NK-92 treated with Interleukin-12 subunit alpha and Interleukin-12 subunit beta, amount 100 ng/mL, for 24 hours (cell line): ENCODE data around the gene ADGRL1.
"Not testable (repeated sequence)": the region's sequence is repeated elsewhere in the genome, so short reads cannot be mapped to it uniquely, and the experiment has no call there.

Source experiments
- DNase-seq: peaks from one replicate; lab custom pipeline; 2025; lab: John Stamatoyannopoulos, UW

The ADGRL1 gene

DNA sequence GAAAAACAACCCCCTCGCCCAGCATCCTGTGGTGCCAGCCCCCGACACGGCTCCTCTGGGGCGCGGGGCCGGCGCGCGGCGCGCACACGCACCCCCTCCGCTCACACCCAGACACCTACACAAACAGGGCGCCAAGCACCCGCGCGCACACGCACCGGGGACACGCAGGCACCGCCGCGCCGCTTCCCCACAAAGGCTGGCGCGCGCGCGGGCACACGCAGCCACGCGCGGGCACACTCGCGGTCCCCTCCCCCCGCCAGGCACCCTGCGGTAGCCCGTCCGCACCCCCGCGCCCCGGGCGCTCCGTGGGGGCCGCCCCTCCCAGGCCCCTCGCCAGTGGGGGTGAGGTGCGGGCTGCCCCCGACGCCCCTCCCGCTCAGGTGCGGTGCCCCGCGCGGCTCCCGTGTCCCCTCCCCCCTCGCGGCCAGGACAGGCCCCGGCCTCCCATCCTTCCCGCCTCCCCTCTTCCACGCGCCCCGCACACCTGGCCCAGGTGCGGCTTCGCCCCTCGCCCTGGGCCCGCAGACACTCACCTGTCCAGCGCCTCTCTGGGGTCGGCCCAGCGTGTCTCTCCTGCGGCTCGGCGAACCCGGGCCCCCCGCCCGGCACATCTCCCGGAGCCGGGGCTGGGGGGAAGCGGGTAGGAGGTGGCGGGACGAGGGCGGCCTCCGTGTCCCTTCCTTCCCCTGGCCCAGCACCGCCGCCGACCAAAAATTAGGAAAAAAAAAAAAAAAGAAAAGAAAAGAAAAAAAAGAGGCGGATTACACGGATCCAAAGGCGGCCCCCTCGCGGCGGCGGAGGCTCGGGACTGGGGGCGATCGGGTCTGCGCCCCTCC, at the start of gene ADGRL1:
Gene ADGRL1 (minus strand): TSS at position 718 of the 836 bp plus-strand sequence. CDS start 22,567 bp downstream, outside the sequence.
- DNase-seq = not testable (repeated sequence)

DNA sequence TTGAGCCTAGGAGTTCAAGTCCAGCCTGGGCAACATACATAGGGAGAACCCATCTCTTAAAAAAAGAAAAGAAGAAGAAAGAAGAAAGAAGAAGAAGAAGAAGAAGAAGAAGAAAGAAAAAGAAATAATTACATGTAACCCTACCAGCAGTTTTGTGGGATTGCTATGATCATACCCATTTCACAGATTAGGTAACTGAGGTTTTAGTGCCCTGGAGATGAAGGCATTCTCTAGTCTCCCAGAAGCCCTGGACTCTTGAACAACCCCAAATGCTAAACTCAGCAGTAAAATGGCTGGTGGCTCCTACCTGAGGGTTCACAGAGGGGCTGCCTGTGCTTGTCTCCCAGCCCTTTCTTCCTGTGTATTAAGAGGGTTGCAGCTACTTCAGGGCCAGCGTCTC, 49.3 kb upstream of the ADGRL1 start:
- not testable (repeated sequence) for DNase-seq

GRCh38 chr19:14253822-14254599, 48.0 kb upstream of the ADGRL1 start:
- DNase-seq = not testable (repeated sequence)

DNA sequence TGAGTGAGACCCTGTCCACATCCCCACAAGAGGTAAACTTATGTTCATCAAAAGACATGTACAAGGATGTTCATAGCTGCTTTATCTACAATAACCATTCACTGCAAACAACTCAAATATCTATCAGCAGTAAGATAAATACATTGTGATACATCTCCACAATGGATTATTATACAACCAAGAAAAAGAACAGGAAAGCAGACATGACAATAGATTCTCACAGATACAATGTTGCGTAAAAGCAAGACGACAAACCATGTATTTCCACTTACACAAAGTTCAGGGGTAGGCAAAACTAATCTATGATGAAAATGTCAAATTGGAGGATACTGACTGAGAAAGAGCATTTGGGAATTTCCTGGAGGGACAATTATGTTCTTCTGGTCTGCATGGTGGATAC, 46.2 kb upstream of the ADGRL1 start:
- not testable (repeated sequence) for DNase-seq

DNA sequence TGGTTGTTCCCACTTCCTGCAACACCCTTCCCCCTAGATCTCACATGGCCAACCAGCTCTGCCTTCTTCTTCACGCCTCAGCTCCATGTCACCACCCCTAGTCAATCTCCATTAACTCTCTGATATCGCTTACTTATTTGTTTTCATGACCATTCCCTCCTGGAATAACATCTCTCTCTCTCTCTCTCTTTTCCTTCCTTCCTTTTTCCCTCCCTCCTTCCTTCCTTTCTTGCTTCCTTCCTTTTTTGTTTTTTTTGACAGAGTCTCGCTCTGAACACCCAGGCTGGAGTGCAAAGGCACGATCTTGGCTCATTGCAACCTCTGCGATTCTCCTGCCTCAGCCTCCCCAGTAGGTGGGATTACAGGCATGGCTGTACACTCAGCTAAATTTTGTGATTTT, 44.9 kb upstream of the ADGRL1 start:
- DNase-seq = no peak

- not testable (repeated sequence) for DNase-seq
Observed at GRCh38 chr19:14250315-14250714, 44.3 kb upstream of the ADGRL1 start.

- DNase-seq = not testable (repeated sequence)
Observed at GRCh38 chr19:14249891-14250290, 43.9 kb upstream of the ADGRL1 start.

- DNase-seq = not testable (repeated sequence)
Observed at GRCh38 chr19:14249012-14249754, 43.2 kb upstream of the ADGRL1 start.

DNA sequence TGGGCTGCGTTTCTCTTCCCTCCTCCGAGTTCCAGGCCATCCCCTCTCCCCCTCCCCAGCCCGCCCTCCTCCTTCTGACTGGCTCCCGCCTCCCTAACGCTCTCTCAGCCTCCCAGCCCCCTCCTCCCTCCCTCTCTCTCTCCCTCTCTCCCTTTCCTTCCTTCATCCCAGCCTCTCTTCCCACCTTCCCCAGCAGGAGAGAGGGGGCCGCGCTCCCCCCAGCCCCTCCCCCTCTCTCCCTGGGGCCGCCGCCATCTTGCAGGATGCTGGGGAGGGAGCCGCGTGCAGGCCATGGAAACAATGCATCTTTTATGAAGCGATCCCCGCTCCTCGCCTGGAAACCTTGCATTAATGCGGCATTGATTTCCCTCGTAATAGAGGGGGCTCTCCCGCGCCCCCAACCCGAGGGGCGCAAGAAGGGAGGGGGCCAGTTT, 42.6 kb upstream of the ADGRL1 start:
- DNase-seq = no peak

DNA sequence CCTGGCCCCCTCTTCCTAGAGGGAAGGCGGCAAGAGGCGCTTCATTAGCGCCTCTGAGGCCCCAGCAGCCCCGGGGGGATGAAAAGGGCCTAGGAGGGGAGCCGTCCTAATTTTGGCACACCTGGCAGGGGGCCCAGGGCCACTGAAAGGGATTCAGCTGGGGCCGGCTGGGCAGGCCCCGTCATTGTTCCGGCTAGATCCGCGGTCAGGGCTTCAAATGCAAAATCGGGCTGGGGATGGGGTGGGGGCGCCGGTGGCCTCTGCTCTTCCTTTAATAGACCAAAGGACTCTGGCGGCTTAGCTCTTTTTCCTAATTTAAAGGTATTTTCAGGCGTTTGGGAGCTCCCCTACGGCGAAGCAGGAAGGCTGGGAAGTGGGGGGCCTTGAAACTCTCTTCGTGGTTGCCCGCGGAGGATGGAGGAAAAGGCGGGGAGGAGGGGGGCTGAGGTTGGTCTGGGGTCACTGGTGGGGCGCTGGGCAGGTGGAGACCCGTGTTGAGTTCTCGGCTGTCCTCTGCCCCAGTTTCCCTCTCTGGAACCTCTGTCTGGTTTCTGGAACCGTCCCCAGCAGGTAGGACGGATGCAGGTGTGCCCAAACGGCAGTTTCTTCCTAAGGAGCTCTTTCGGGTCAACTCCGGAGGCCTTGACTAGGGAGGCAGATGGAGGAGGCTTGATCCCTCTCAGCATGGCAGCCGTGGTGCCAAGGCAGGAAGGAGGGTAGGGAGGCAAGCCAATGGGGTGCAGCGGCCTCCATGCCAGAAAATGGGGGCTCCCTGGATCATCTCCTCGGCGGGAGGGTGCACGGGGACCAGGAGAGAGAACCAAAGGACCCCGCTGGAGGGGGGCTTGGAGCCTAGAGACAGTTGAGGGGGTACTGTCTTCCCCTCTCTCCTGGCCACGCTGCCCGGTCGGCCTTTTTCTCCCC, 41.8 kb upstream of the ADGRL1 start:
- DNase-seq = not testable (repeated sequence)

GRCh38 chr19:14247205-14247547, 41.2 kb upstream of the ADGRL1 start:
- not testable (repeated sequence) for DNase-seq

GRCh38 chr19:14244393-14244792, 38.4 kb upstream of the ADGRL1 start:
- not testable (repeated sequence) for DNase-seq

DNA sequence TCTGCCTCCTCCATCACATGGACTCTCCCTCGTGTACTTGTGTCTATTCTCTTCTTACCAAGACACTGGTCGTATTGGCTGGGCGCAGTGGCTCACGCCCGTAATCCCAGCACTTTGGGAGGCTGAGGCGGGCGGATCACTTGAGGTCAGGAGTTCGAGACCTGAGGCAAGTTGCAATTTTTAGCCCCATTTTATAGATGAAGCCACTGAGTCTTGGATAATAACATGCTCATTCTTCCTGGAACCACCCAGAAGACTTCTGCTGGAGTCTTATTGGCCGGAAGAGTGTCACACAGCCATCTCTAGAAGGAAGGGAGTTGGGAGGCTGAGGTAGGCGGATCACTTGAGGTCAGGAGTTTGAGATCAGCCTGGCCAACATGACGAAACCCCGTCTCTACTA, 37.7 kb upstream of the ADGRL1 start:
- not testable (repeated sequence) for DNase-seq

DNA sequence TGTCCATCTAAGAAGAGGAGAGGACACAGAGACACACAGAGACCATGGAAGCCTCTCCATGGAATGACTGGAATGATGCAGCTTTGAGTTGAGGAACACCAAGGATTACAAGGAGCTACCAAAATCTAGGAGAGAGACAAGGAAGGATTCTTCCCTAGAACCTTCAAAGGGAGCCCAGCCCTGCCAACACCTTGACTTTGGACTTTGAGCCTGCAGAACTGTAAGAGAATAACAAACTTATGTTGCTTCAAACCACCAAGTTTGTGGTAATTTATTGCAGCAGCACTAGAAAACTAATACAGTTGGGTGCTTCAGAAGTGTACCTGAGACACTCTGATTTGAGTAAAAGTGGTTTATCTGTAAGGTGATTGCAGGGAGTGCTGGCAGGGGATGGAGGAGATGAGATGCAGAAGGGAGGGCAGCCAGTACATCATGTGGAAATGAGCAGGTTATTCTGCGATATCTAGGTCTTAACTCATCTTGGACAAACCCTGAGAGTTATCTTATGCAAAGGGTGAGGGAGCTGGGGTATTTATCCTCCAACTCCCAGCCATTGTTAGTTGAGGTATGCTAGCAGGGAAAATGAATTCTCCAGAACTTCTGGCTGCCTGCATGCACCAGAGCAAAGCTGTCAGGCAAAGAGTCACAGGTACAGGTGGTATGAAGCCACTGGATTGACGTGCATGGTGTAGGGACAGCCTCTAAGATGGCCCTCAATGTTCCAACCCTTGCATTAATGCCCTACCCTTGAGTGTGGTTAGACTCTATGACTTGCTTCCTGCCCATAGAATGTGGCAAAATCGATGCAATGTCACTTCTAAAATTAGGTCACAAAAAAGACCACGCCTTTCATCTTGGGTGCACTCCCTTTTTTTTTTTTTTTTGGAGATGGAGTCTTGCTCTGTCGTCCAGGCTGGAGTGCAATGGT, 31.3 kb upstream of the ADGRL1 start:
- DNase-seq = no peak

DNA sequence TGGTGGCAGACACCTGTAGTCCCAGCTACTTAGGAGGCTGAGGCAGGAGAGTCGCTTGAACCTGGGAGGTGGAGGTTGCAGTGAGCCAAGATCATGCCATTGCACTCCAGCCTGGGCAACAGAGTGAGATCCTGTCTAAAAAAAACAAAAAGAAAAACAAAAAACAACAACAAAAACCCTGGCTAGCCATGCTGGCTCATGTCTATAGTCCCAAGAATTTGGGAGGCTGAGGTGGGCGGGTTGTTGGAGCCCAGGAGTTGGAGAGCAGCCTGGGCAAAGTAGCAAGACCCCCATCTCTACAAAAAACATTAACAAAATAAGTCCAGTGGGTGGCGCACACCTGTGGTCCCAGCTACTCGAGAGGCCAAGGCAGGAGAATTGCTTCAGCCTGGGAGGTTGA, 27.0 kb upstream of the ADGRL1 start:
- not testable (repeated sequence) for DNase-seq

GRCh38 chr19:14228446-14229071, 22.6 kb upstream of the ADGRL1 start:
- DNase-seq = not testable (repeated sequence)

DNA sequence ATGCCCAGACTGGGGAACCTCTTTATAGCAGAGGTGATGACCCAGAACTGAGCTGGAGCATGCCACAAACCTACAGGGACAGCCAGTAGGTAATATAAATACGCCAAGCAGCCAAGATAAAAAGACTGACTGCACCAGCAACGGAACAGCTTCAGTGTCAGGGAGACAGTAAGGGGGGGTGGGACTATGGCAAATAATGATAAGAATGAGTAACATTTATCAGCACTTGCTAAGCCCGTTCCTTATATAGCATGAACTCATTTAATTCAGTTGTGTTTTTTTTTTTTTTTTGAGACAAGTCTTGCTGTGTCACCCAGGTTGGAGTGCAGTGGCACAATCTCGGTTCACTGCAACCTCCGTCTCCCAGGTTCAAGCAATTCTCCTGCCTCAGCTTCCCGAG, 20.5 kb upstream of the ADGRL1 start:
- DNase-seq = not testable (repeated sequence)

DNA sequence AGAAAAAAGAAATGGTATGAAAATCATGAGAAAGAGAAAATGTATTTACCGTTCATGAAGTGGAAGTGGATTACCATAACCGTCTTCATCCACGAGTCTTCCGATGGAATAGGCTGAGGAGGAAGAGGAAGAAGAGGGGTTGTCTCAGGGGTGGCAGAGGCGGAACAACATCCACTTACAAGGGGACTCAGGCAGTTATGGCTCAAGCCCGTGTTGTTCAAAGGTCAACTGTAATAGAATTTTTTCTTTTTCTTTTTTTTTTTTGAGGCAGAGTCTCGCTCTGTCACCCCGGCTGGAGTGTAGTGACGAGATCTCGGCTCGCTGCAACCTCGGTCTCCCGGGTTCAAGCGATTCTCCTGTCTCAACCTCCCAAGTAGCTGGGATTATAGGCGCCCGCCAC, 16.9 kb upstream of the ADGRL1 start:
- no peak for DNase-seq

DNA sequence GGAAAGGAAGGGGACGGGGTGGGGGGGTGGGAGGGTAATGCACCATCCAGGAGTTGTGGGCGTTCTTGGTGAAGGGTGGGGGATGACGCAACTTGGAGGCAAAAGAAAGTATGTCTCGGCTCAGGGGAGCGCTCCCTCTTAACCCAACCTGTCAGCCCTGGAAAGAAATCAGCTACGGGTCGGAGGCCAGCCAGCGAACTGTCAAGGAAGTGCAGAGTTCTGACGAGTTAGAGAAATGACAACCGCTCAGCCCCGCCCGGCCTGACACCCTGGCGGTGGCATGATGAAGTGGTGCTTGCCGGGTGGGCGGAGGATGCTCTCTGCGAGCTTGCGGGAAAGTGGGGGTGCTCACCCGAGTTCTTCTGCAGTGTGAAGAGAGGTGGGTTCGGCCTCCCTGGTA, 15.4 kb upstream of the ADGRL1 start:
- not testable (repeated sequence) for DNase-seq
